Upper lobe of left lung (tissue), 6 donors: ENCODE data around the gene WNK1. TPM values are rescaled to one million over a fixed set of nuclear protein-coding genes. Genes with fewer than 3 reads are reported as not detected.
"Not testable (repeated sequence)": the region's sequence is repeated elsewhere in the genome, so short reads cannot be mapped to it uniquely, and the experiment has no call there.

Source experiments
- ATAC-seq, 2 donors: fragments of 200-7000 bp; cut with Tn5 transposase; one replicate each; pipeline ENCODE4 v1.9.1; 2022; ENCODE audit warnings: mild to moderate bottlenecking in 2 of 2, moderate library complexity in 2 of 2; ENCODE audit not compliant: low FRiP score in 2 of 2
- DNase-seq, 2 donors: peaks; one replicate each; pipeline ENCODE4 v3.0.0-alpha.2; 2019 to 2020
- H3K27ac ChIP-seq, 4 donors: fragments of 200-600 bp; sonication (generic); one replicate each; pipeline ENCODE4 v1.5.1; 2016 to 2019
- H3K27me3 ChIP-seq, 4 donors: fragments of 200-600 bp; sonication (generic); one replicate each; pipeline ENCODE4 v1.5.1; 2017 to 2019
- H3K36me3 ChIP-seq, 4 donors: fragments of 200-600 bp; sonication (generic); one replicate each; pipeline ENCODE4 v1.5.1; 2016 to 2019
- H3K4me1 ChIP-seq, 4 donors: fragments of 200-600 bp; sonication (generic); one replicate each; pipeline ENCODE4 v1.5.1; 2018 to 2019
- H3K4me3 ChIP-seq, 4 donors: fragments of 200-600 bp; sonication (generic); one replicate each; pipeline ENCODE4 v1.5.1; 2017 to 2019; ENCODE audit warnings: mild to moderate bottlenecking in 2 of 4, moderate library complexity in 1 of 4
- H3K9me3 ChIP-seq, 4 donors: fragments of 200-600 bp; sonication (generic); one replicate each; pipeline ENCODE4 v1.5.1; 2018 to 2019
- CTCF ChIP-seq, 6 experiments: fragments of 450-650 bp in 4 of 6; fragments of 200-600 bp in 2 of 6; sonication (generic) in 2 of 6; IDR thresholded peaks; one replicate each; pipeline ENCODE4 v1.5.1; 2016 to 2019; ENCODE audit warnings: antibody characterized with exemption in 6 of 6
- EP300 ChIP-seq, 4 donors: sonication (generic); formaldehyde crosslinking; IDR thresholded peaks; one replicate each; pipeline ENCODE4 v1.5.1; 2017; ENCODE audit warnings: antibody characterized with exemption in 4 of 4, control low read depth in 2 of 4
- POLR2A ChIP-seq, 4 donors: fragments of 450-650 bp; IDR thresholded peaks; one replicate each; pipeline ENCODE4 v1.5.1; 2016 to 2017; ENCODE audit warnings: antibody characterized with exemption in 4 of 4, mild to moderate bottlenecking in 2 of 4
- POLR2AphosphoS5 ChIP-seq, 2 donors: sonication (generic); formaldehyde crosslinking; IDR thresholded peaks; one replicate each; pipeline ENCODE4 v1.5.1; 2017; ENCODE audit warnings: antibody characterized with exemption in 2 of 2
- WGBS, 2 donors: methylation state at CpG; one replicate each; pipeline ENCODE4 v1.1.5; 2017 to 2018; 5-methylcytosine and 5-hydroxymethylcytosine counted together
- total RNA-seq, 6 donors: library from RNA; depleted of rRNA in 4 of 6; stranded (reverse); fragments of >200 nt in 4 of 6; gene quantifications; one replicate each; pipeline versions ENCODE4 v1.1.0 to v1.2.1, GENCODE V29; 2016 to 2021
- donor health status: DM: no; HTN: no; CAD: no; lungs with moderate emphysema.
- donor health status: DM: no; HTN: yes; CAD: no; lungs with severe emphysema.

The WNK1 gene
- total RNA-seq, 6 donors from 2014 or later: 184 to 288 (median 245) TPM

- Histone ChIP-seq H3K36me3 (peaks cover 0 to 10% (median 5%) of the 10 kb centered on the region in 4 donors), H3K4me3 (no peak overlapping the region), H3K27ac (no peak overlapping the region), H3K4me1 (peaks cover 10 to 46% (median 21%) of the 10 kb centered on the region in 4 donors), H3K9me3 (no peaks in the 10 kb centered on the region), H3K27me3 (no peaks in the 10 kb centered on the region)
- DNase-seq (no peak), ATAC-seq (peak in 1 of 2 donors; percentile 55)
- 48 to 55% methylated on average over 5 of the region's 5 CpGs for WGBS, 2 donors
- TF ChIP-seq EP300 (IDR thresholded peaks at IDR 0.05): no peak
- no peak for TF ChIP-seq POLR2AphosphoS5 (IDR thresholded peaks at IDR 0.05)
- TF ChIP-seq CTCF (IDR thresholded peaks at IDR 0.05): no peak
- TF ChIP-seq POLR2A (IDR thresholded peaks at IDR 0.05): no peak
Measured at GRCh38 chr12:810671-811415, 58.5 kb downstream of the WNK1 start.

GRCh38 chr12:812950-813349, 60.6 kb downstream of the WNK1 start:
- TF ChIP-seq CTCF (IDR thresholded peaks at IDR 0.05) (no peak), POLR2AphosphoS5 (IDR thresholded peaks at IDR 0.05) (no peak), POLR2A (IDR thresholded peaks at IDR 0.05) (no peak), EP300 (IDR thresholded peaks at IDR 0.05) (no peak)
- Histone ChIP-seq H3K27me3 (no peaks in the 10 kb centered on the region), H3K4me1 (peaks cover 2 to 31% (median 8%) of the 10 kb centered on the region in 4 donors), H3K4me3 (no peak overlapping the region), H3K27ac (no peak overlapping the region), H3K36me3 (peaks cover 0 to 10% (median 5%) of the 10 kb centered on the region in 4 donors), H3K9me3 (no peaks in the 10 kb centered on the region)
- DNase-seq (no peak), ATAC-seq (no peak)
- 93 to 95% methylated on average over 2 of the region's 2 CpGs for WGBS, 2 donors

GRCh38 chr12:817456-817855, 65.1 kb downstream of the WNK1 start:
- ATAC-seq, H3K9me3 ChIP-seq, H3K27ac ChIP-seq, H3K27me3 ChIP-seq, DNase-seq, H3K4me3 ChIP-seq: not testable (repeated sequence)
- WGBS, 2 donors: 84 to 86% methylated on average over 9 of the region's 9 CpGs
- peaks cover 0 to 10% (median 5%) of the 10 kb centered on the region in 4 donors for H3K36me3 ChIP-seq
- peaks cover 8 to 17% (median 12%) of the 10 kb centered on the region in 4 donors for H3K4me1 ChIP-seq

GRCh38 chr12:817941-818600, 65.7 kb downstream of the WNK1 start:
- DNase-seq (no peak), ATAC-seq (no peak)
- Histone ChIP-seq H3K27me3 (no peaks in the 10 kb centered on the region), H3K27ac (peak overlapping the region in 1 of 4 donors; percentile 37), H3K4me1 (peaks cover 8 to 14% (median 10%) of the 10 kb centered on the region in 4 donors), H3K4me3 (no peak overlapping the region), H3K36me3 (peaks cover 0 to 10% (median 5%) of the 10 kb centered on the region in 4 donors), H3K9me3 (no peaks in the 10 kb centered on the region)
- TF ChIP-seq CTCF (IDR thresholded peaks at IDR 0.05): no peak
- TF ChIP-seq POLR2A (IDR thresholded peaks at IDR 0.05): no peak
- TF ChIP-seq EP300 (IDR thresholded peaks at IDR 0.05): no peak
- WGBS, 2 donors: 76 to 80% methylated on average over 3 of the region's 3 CpGs

- peaks cover 0 to 10% (median 5%) of the 10 kb centered on the region in 4 donors for H3K36me3 ChIP-seq
- ATAC-seq (no peak), DNase-seq (no peak)
- 66 to 73% methylated on average over 5 of the region's 5 CpGs for WGBS, 2 donors
- peak in 4 of 6 experiments; percentile 10 to 38 (median 18) for TF ChIP-seq CTCF (IDR thresholded peaks at IDR 0.05)
- no peak for TF ChIP-seq POLR2A (IDR thresholded peaks at IDR 0.05)
- H3K9me3 ChIP-seq: no peaks in the 10 kb centered on the region
- H3K4me1 ChIP-seq: peaks cover 8 to 14% (median 10%) of the 10 kb centered on the region in 4 donors
- H3K27me3 ChIP-seq: no peaks in the 10 kb centered on the region
- no peak overlapping the region for H3K27ac ChIP-seq
- no peak overlapping the region for H3K4me3 ChIP-seq
Measured at GRCh38 chr12:818733-819132, 66.4 kb downstream of the WNK1 start.
